PC-3 (cell line): ENCODE measurements around the gene MC1R. TPM values are rescaled to one million over a fixed set of nuclear protein-coding genes. Genes with fewer than 3 reads are reported as not detected.

Experiments
- ATAC-seq: fragments of 200-7000 bp; cut with Tn5 transposase; 2 replicates; pipeline ENCODE4 v1.9.1; 2020; ENCODE audit warnings: mild to moderate bottlenecking, moderate library complexity
- BruUV-seq: library from RNA; stranded (reverse); fragments of 400-500 nt; replicated peaks from 2 replicates; lab custom pipeline; 2021; lab: Mats Ljungman, UMichigan
- CTCF ChIA-PET: fragments of 300-600 bp; sonication (Branson Sonifier 250); formaldehyde crosslinking; loops from one replicate; lab custom pipeline; 2022; ENCODE audit warnings: antibody characterized with exemption; lab: Charles Lee
- POLR2A ChIA-PET: fragments of 300-600 bp; sonication (Branson Sonifier 250); formaldehyde crosslinking; loops from one replicate; lab custom pipeline; 2022; ENCODE audit warnings: antibody characterized with exemption; ENCODE audit not compliant: unreplicated experiment; lab: Charles Lee
- DNase-seq: peaks from one replicate; pipeline ENCODE4 v3.0.0-alpha.2; 2015
- H2AFZ ChIP-seq: fragments of 300-600 bp; sonication (generic); 2 replicates; pipeline ENCODE4 v1.6.0; 2016; ENCODE audit warnings: antibody characterized with exemption, low read length
- H3F3A ChIP-seq: fragments of 300-600 bp; sonication (generic); one replicate; pipeline ENCODE4 v1.6.0; 2017; ENCODE audit warnings: antibody characterized with exemption, low read length, control low read depth, mild to moderate bottlenecking; ENCODE audit not compliant: unreplicated experiment
- H3K27ac ChIP-seq: fragments of 300-600 bp; sonication (generic); 2 replicates; pipeline ENCODE4 v1.5.1; 2016; ENCODE audit warnings: mild to moderate bottlenecking, low read length
- H3K27me3 ChIP-seq: fragments of 300-600 bp; sonication (generic); 2 replicates; pipeline ENCODE4 v1.6.1; 2016; ENCODE audit warnings: low read length, mixed read lengths
- H3K36me3 ChIP-seq: fragments of 300-600 bp; sonication (generic); 2 replicates; pipeline ENCODE4 v1.6.1; 2016; ENCODE audit warnings: low read depth, mixed run types, low read length, mixed read lengths
- H3K4me1 ChIP-seq: fragments of 300-600 bp; sonication (generic); 2 replicates; pipeline ENCODE4 v1.5.1; 2016; ENCODE audit warnings: low read length; ENCODE audit not compliant: insufficient read depth
- H3K4me2 ChIP-seq: fragments of 300-600 bp; sonication (generic); 2 replicates; pipeline ENCODE4 v1.6.0; 2016; ENCODE audit warnings: low read length
- H3K4me3 ChIP-seq: fragments of 300-600 bp; sonication (generic); 2 replicates; pipeline ENCODE4 v1.5.1; 2016; ENCODE audit warnings: mild to moderate bottlenecking, low read length, mixed read lengths
- H3K79me2 ChIP-seq: fragments of 300-600 bp; sonication (generic); 2 replicates; pipeline ENCODE4 v1.6.1; 2017; ENCODE audit warnings: low read length, mixed read lengths
- H3K9ac ChIP-seq: fragments of 300-600 bp; sonication (generic); 2 replicates; pipeline ENCODE4 v1.6.0; 2016; ENCODE audit warnings: mild to moderate bottlenecking, low read length
- H3K9me2 ChIP-seq: fragments of 300-600 bp; sonication (generic); replicated peaks from 2 replicates; pipeline ENCODE4 v1.6.1; 2016; ENCODE audit warnings: mixed run types, low read length, mixed read lengths
- H3K9me3 ChIP-seq: fragments of 300-600 bp; sonication (generic); 2 replicates; pipeline ENCODE4 v1.6.1; 2016; ENCODE audit warnings: low read length, mixed read lengths
- H4K20me1 ChIP-seq: fragments of 300-600 bp; sonication (generic); 2 replicates; pipeline ENCODE4 v1.6.1; 2016; ENCODE audit warnings: low read length, mixed read lengths
- EZH2 ChIP-seq: fragments of 300-600 bp; sonication (generic); IDR thresholded peaks from one replicate; pipeline ENCODE4 v1.6.1; 2017; ENCODE audit warnings: antibody characterized with exemption, mild to moderate bottlenecking, low read length; ENCODE audit not compliant: unreplicated experiment
- EZH2phosphoT487 ChIP-seq: fragments of 300-600 bp; sonication (generic); IDR thresholded peaks from 2 replicates; pipeline ENCODE4 v1.6.1; 2018; ENCODE audit warnings: mild to moderate bottlenecking, antibody characterized with exemption, low read length, borderline replicate concordance
- intact Hi-C: fragments of 100-400 bp; cut with micrococcal nuclease; formaldehyde crosslinking; loops from 2 replicates; pipeline ENCODE4 v1.9.0; 2023
- total RNA-seq: library from RNA; depleted of rRNA; stranded (reverse); fragments of >200 nt; gene quantifications from 2 replicates; pipeline ENCODE4 v1.2.3, GENCODE V29; 2014
- TF ChIP-seq, protein P1 (sequence below): fragments of 300-600 bp; sonication (generic); conservative IDR thresholded peaks from 2 replicates; pipeline ENCODE4 v1.5.1; 2017; ENCODE audit warnings: antibody characterized with exemption, low read depth, mild to moderate bottlenecking, low read length

The MC1R gene
- total RNA-seq, 1 experiment from 2014 or later, result 4.2 TPM

DNA sequence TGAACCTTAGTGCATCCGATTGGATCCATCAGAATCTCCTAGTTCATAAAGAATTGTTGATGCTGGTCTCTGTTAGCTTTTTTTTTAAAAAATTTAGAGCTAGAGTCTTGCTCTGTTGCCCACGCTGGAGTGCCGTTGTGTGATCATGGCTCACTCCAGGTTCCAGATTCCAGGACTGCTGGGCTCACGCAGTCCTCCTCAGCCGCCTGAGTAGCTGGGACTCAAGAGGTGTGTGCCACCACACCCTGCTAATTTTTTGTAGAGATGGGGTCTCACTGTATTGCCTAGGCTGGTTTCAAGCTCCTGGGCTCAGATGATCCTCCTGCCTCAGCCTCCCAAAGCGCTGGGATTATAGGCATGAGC, 37.3 kb upstream of the MC1R start:
- intact Hi-C loops, result no loop called here
- POLR2A ChIA-PET, result no interaction called here
- Histone ChIP-seq H3K4me3 (no peak overlapping the region), H3K27ac (no peak overlapping the region), H2AFZ (no peak overlapping the region), H4K20me1 (peaks cover 11% of the 10 kb centered on the region; the same call in 1 of the 2 replicates), H3K9me3 (no peaks in the 10 kb centered on the region), H3K9ac (no peak overlapping the region), H3K4me2 (no peak overlapping the region), H3K4me1 (no peaks in the 10 kb centered on the region), H3K27me3 (no peaks in the 10 kb centered on the region), H3F3A (no peaks in the 10 kb centered on the region), H3K79me2 (peaks cover 46% of the 10 kb centered on the region), H3K36me3 (peaks cover 21% of the 10 kb centered on the region), H3K9me2 (no peaks in the 10 kb centered on the region)
- BruUV-seq, result no TSS peak
- DNase-seq (no peak), ATAC-seq (no peak)
- TF ChIP-seq EZH2phosphoT487, result no peak
- CTCF ChIA-PET, result interaction anchor here (0.6 kb wide), 1 partner anchor 146 kb away, joined by 3 read pairs; no protein-coding TSS in a partner anchor

DNA sequence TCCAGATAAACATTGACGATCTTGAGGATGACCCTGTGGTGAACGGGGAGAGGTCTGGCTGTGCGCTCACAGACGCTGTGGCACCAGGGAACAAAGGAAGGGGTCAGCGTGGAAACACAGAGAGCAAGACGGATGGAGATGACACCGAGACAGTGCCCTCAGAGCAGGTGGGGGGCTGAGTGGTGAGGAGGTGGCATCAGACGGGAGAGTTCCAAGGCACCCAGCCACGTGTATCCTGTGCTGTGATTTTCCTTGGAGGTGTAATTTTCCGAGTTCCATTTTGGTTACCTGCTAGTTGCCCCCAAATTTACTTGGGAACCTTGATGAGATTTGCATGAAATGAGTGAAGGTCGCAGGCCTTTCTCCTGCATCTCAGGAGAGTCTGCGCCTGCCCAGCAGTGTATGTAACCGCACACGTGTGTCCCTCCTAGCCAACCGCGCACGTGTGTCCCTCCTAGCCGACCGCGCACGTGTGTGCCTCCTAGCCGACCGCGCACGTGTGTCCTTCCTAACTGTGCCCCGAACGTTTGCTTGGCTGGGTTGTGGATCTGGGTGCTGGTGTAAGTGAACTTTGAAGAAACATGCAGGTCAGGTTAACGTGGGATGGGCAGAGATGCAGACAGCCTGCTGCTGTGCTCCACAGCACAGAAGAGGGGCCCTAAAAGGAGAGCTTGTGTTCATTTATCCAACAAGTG, 35.2 kb upstream of the MC1R start:
- Histone ChIP-seq H3F3A (no peaks in the 10 kb centered on the region), H4K20me1 (peaks cover 4% of the 10 kb centered on the region; the same call in 1 of the 2 replicates), H3K4me3 (no peak overlapping the region), H3K4me1 (no peaks in the 10 kb centered on the region), H3K9me3 (no peaks in the 10 kb centered on the region), H3K36me3 (peaks cover 29% of the 10 kb centered on the region), H3K79me2 (peaks cover 30% of the 10 kb centered on the region), H3K9me2 (no peaks in the 10 kb centered on the region), H3K27ac (no peak overlapping the region), H3K27me3 (no peaks in the 10 kb centered on the region), H3K9ac (no peak overlapping the region), H2AFZ (no peak overlapping the region), H3K4me2 (no peak overlapping the region)
- DNase-seq (no peak), ATAC-seq (no peak)
- BruUV-seq, result no TSS peak
- intact Hi-C loops, result no loop called here
- ChIA-PET POLR2A (no interaction called here), CTCF (no interaction called here)
- TF ChIP-seq EZH2phosphoT487 (no peak), EZH2 (no peak)
- TF ChIP-seq, protein P1, sequence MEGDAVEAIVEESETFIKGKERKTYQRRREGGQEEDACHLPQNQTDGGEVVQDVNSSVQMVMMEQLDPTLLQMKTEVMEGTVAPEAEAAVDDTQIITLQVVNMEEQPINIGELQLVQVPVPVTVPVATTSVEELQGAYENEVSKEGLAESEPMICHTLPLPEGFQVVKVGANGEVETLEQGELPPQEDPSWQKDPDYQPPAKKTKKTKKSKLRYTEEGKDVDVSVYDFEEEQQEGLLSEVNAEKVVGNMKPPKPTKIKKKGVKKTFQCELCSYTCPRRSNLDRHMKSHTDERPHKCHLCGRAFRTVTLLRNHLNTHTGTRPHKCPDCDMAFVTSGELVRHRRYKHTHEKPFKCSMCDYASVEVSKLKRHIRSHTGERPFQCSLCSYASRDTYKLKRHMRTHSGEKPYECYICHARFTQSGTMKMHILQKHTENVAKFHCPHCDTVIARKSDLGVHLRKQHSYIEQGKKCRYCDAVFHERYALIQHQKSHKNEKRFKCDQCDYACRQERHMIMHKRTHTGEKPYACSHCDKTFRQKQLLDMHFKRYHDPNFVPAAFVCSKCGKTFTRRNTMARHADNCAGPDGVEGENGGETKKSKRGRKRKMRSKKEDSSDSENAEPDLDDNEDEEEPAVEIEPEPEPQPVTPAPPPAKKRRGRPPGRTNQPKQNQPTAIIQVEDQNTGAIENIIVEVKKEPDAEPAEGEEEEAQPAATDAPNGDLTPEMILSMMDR, result no peak

DNA sequence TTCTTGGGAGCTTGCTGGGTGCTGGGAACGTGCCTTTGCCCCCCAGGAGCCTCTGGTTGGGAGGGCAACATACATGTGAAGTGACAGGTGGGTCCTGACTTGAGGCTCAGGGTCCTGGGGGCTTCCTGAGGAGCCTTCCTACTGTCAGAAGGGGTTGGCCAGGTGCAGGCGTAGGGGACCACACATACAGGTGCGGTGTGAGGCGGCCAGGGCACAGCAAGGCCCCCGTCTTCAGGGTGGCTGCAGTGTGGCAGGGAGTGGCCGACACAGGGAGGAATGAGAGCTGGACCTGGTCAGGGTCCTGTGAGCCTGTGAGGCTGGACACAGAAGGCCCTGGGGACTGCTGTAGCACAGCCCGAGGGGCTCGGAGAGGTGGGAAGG, 34.6 kb upstream of the MC1R start:
- BruUV-seq, result no TSS peak
- no peak for ATAC-seq
- H2AFZ ChIP-seq, result no peak overlapping the region
- DNase-seq, result no peak
- H3K4me3 ChIP-seq, result no peak overlapping the region
- TF ChIP-seq, protein P1, result no peak
- TF ChIP-seq EZH2phosphoT487 (no peak), EZH2 (no peak)
- POLR2A ChIA-PET, result no interaction called here
- peaks cover 25% of the 10 kb centered on the region; the same call in 1 of the 2 replicates for H3K36me3 ChIP-seq
- H4K20me1 ChIP-seq, result peaks cover 4% of the 10 kb centered on the region; the same call in 1 of the 2 replicates
- H3K27me3 ChIP-seq, result no peaks in the 10 kb centered on the region
- intact Hi-C loops, result no loop called here
- no peak overlapping the region for H3K9ac ChIP-seq
- H3K9me2 ChIP-seq, result no peaks in the 10 kb centered on the region
- H3K9me3 ChIP-seq, result no peaks in the 10 kb centered on the region
- no peaks in the 10 kb centered on the region for H3F3A ChIP-seq
- peaks cover 24% of the 10 kb centered on the region for H3K79me2 ChIP-seq
- CTCF ChIA-PET, result no interaction called here
- no peak overlapping the region for H3K4me2 ChIP-seq
- no peak overlapping the region for H3K27ac ChIP-seq
- no peaks in the 10 kb centered on the region for H3K4me1 ChIP-seq
